GM21529 (cell line): ENCODE data around the gene PRR19.

ENCODE experiments used
- ATAC-seq: cut with Tn5 transposase; IDR thresholded peaks from one replicate; pipeline ENCODE4 v1.9.1; 2021; ENCODE audit not compliant: unreplicated experiment

The PRR19 gene

GRCh38 chr19:42283188-42284065, 18.5 kb upstream of the PRR19 start:
- peak; percentile 43 for ATAC-seq

GRCh38 chr19:42284066-42284501, 17.8 kb upstream of the PRR19 start:
- ATAC-seq: peak; percentile 21

- peak; percentile 3 for ATAC-seq
Observed at GRCh38 chr19:42284591-42285341, 17.2 kb upstream of the PRR19 start.

GRCh38 chr19:42285541-42285941, 16.4 kb upstream of the PRR19 start:
- no peak for ATAC-seq

- ATAC-seq: no peak
Observed at GRCh38 chr19:42285988-42286348, 16.0 kb upstream of the PRR19 start.

GRCh38 chr19:42286349-42287016, 15.4 kb upstream of the PRR19 start:
- ATAC-seq: no peak

- no peak for ATAC-seq
Observed at GRCh38 chr19:42287017-42287826, 14.7 kb upstream of the PRR19 start.

- ATAC-seq: no peak
Observed at GRCh38 chr19:42287827-42288107, 14.2 kb upstream of the PRR19 start.

- ATAC-seq: no peak
Observed at GRCh38 chr19:42288387-42288786, 13.5 kb upstream of the PRR19 start.

GRCh38 chr19:42288881-42289555, 12.9 kb upstream of the PRR19 start:
- ATAC-seq: no peak

- ATAC-seq: no peak
Observed at GRCh38 chr19:42289556-42290041, 12.3 kb upstream of the PRR19 start.

GRCh38 chr19:42290136-42290522, 11.8 kb upstream of the PRR19 start:
- ATAC-seq: no peak

GRCh38 chr19:42290523-42291434, 11.2 kb upstream of the PRR19 start:
- no peak for ATAC-seq

GRCh38 chr19:42291435-42291810, 10.5 kb upstream of the PRR19 start:
- no peak for ATAC-seq

GRCh38 chr19:42292042-42292960, 9.6 kb upstream of the PRR19 start:
- no peak for ATAC-seq

- no peak for ATAC-seq
Observed at GRCh38 chr19:42292963-42293362, 9.0 kb upstream of the PRR19 start.

- no peak for ATAC-seq
Observed at GRCh38 chr19:42293540-42293939, 8.4 kb upstream of the PRR19 start.

- no peak for ATAC-seq
Observed at GRCh38 chr19:42293948-42294347, 8.0 kb upstream of the PRR19 start.
